ENCODE results near the gene MAGI2. TPM values are rescaled to one million over a fixed set of nuclear protein-coding genes. Genes with fewer than 3 reads are reported as not detected.

The MAGI2 gene
- total RNA-seq, 3 donors from 2014 or later = 9.8 to 22.7 (median 20.2) TPM

DNA sequence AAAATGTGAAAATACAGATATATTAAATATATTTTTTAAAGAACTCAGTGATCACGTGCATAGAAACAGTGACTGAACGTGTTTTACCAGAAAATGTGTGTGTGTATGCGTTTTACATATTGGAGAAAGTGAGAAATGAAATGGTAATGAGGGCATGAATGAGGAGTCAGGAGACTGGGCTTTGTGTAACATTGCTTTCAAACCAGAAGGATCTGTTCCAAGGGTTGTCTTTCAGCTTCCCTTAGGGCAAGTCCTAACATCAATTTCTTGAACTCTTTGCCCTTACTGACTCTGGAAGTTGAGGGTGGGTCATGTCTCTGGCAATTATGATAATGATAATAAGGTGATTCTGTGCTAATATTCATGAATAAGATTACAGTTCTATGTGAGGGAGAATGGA is 1097.6 kb downstream of the MAGI2 start:
- Histone ChIP-seq H3K36me3 (no peaks in the 10 kb centered on the region), H3K27ac (no peak overlapping the region), H3K9me3 (no peaks in the 10 kb centered on the region), H3K27me3 (no peaks in the 10 kb centered on the region), H3K4me3 (no peak overlapping the region), H3K4me1 (no peaks in the 10 kb centered on the region)
- TF ChIP-seq POLR2AphosphoS5 (IDR thresholded peaks at IDR 0.05) (no peak), POLR2A (IDR thresholded peaks at IDR 0.05) (no peak)
- TF ChIP-seq, protein P1, sequence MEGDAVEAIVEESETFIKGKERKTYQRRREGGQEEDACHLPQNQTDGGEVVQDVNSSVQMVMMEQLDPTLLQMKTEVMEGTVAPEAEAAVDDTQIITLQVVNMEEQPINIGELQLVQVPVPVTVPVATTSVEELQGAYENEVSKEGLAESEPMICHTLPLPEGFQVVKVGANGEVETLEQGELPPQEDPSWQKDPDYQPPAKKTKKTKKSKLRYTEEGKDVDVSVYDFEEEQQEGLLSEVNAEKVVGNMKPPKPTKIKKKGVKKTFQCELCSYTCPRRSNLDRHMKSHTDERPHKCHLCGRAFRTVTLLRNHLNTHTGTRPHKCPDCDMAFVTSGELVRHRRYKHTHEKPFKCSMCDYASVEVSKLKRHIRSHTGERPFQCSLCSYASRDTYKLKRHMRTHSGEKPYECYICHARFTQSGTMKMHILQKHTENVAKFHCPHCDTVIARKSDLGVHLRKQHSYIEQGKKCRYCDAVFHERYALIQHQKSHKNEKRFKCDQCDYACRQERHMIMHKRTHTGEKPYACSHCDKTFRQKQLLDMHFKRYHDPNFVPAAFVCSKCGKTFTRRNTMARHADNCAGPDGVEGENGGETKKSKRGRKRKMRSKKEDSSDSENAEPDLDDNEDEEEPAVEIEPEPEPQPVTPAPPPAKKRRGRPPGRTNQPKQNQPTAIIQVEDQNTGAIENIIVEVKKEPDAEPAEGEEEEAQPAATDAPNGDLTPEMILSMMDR (IDR thresholded peaks at IDR 0.05) = no peak
- DNase-seq (ENCODE audit: low spot score in 2 of 2) = no peak
- intact Hi-C loops (cut with DNase I; ENCODE audit: low total_unique reads) = no loop called here

DNA sequence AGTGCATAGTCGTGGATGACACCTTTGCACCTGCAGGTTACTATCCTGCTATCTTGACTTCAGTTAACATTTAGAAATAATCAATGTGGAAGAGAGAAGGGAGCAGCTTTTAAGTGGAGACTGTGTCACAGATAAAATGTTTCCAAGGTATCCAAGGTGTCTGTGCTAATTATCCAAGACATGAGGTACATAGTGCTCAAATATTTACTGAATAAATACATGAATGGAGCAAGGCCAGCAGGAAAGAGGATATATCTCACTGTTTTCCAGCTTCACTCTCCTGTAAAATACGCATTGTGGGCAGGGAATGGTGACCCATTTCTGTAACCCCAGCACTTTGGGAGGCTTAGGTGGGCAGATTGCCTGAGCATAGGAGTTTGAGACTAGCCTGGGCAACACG is 1102.5 kb downstream of the MAGI2 start:
- intact Hi-C loops (cut with DNase I; ENCODE audit: low total_unique reads) = no loop called here
- no peaks in the 10 kb centered on the region for H3K9me3 ChIP-seq
- H3K4me1 ChIP-seq = no peaks in the 10 kb centered on the region
- H3K4me3 ChIP-seq = no peak overlapping the region
- no peak overlapping the region for H3K27ac ChIP-seq
- H3K27me3 ChIP-seq = no peaks in the 10 kb centered on the region
- TF ChIP-seq POLR2AphosphoS5 (IDR thresholded peaks at IDR 0.05) (no peak), POLR2A (IDR thresholded peaks at IDR 0.05) (no peak)
- TF ChIP-seq, protein P1 (IDR thresholded peaks at IDR 0.05) = no peak
- DNase-seq (ENCODE audit: low spot score in 2 of 2) = no peak
- H3K36me3 ChIP-seq = no peaks in the 10 kb centered on the region

DNA sequence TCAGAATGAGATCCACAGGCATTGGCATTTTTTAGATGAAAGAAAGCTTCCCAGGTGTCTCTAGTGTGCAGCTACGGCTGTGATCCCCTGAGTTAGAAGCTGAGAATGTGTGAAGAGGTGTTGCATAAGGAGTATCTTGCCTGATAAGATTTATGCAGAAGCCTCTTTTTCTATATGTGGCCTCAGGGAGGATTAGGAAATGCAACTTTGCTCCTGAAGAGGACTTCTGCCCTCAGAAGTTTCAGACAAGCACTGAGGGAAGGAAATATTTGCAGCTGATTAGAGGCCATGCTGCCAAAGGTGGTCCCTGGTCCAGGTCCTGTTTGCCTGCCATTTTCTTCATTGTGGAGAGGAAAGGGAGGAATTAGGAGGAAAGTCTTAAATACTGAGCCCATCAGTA is 1103.1 kb downstream of the MAGI2 start:
- no peak overlapping the region for H3K27ac ChIP-seq
- no peaks in the 10 kb centered on the region for H3K9me3 ChIP-seq
- no peak overlapping the region for H3K4me3 ChIP-seq
- TF ChIP-seq, protein P1 (IDR thresholded peaks at IDR 0.05) = no peak
- TF ChIP-seq POLR2A (IDR thresholded peaks at IDR 0.05) (no peak), POLR2AphosphoS5 (IDR thresholded peaks at IDR 0.05) (no peak)
- no peak for DNase-seq (ENCODE audit: low spot score in 2 of 2)
- H3K4me1 ChIP-seq = no peaks in the 10 kb centered on the region
- no peaks in the 10 kb centered on the region for H3K36me3 ChIP-seq
- H3K27me3 ChIP-seq = no peaks in the 10 kb centered on the region
- intact Hi-C loops (cut with DNase I; ENCODE audit: low total_unique reads) = no loop called here

DNA sequence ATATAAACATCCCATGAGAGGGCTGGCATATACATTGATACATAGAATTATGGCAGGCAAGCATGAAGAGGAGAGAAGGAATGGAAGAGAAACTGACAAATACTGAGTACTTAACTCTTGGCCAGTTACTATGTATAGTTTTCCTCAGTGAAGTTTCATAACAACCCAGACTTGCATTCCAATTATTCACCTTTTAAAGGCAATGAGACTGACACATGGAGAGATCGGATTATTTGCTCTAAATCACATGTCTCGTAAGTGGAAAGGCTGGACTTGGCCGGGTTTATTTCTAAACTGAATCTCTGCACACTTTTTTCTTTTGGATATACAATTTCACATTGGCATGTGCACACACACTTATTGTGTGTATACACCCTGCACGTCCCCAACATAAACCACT is 1106.6 kb downstream of the MAGI2 start:
- no peaks in the 10 kb centered on the region for H3K9me3 ChIP-seq
- TF ChIP-seq, protein P1 (IDR thresholded peaks at IDR 0.05) = no peak
- TF ChIP-seq POLR2AphosphoS5 (IDR thresholded peaks at IDR 0.05) = no peak
- TF ChIP-seq POLR2A (IDR thresholded peaks at IDR 0.05) = no peak
- intact Hi-C loops (cut with DNase I; ENCODE audit: low total_unique reads) = loop anchor here (5.0 kb wide), 1 partner anchor 50 kb away; no protein-coding TSS in a partner anchor
- no peak overlapping the region for H3K4me3 ChIP-seq
- no peak overlapping the region for H3K27ac ChIP-seq
- no peaks in the 10 kb centered on the region for H3K27me3 ChIP-seq
- no peak for DNase-seq (ENCODE audit: low spot score in 2 of 2)
- no peaks in the 10 kb centered on the region for H3K36me3 ChIP-seq
- no peaks in the 10 kb centered on the region for H3K4me1 ChIP-seq

DNA sequence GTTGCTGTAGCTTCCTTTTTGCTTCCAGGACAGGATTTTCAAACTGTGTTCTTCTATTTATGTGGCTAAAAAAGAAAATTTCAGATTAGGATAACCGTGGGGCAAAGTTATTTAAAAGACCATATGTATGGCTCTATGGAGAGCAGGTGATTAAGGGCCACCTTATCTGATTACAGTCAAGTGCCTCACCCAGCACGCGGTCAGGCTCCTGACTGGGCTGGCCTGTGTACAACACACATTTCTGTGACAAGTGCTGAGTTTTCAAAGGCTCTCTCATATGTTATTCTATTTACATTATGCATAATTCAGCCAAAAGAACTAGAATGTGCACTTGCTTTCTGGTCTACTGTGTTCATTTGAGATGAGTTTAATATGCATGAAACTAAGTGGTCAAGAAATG is 1107.5 kb downstream of the MAGI2 start:
- Histone ChIP-seq H3K27me3 (no peaks in the 10 kb centered on the region), H3K36me3 (no peaks in the 10 kb centered on the region), H3K4me1 (no peaks in the 10 kb centered on the region), H3K4me3 (no peak overlapping the region), H3K27ac (no peak overlapping the region), H3K9me3 (no peaks in the 10 kb centered on the region)
- DNase-seq (ENCODE audit: low spot score in 2 of 2) = no peak
- intact Hi-C loops (cut with DNase I; ENCODE audit: low total_unique reads) = loop anchor here (5.0 kb wide), 1 partner anchor 49 kb away; no protein-coding TSS in a partner anchor
- TF ChIP-seq POLR2AphosphoS5 (IDR thresholded peaks at IDR 0.05) (no peak), POLR2A (IDR thresholded peaks at IDR 0.05) (no peak)
- TF ChIP-seq, protein P1 (IDR thresholded peaks at IDR 0.05) = no peak

Measured in breast epithelium (tissue), 4 donors.